Measurements from ENCODE around the gene UBE2I. TPM values are rescaled to one million over a fixed set of nuclear protein-coding genes. Genes with fewer than 3 reads are reported as not detected.

Gene UBE2I
- total RNA-seq, 1 experiment from 2014 or later, result 290 TPM

GRCh38 chr16:1351215-1351581 is 41.8 kb downstream of the UBE2I start:
- H3K4me3 Mint-ChIP-seq, result peak overlapping the region; percentile 84 to 87
- Histone ChIP-seq H2BK12ac (ENCODE audit: insufficient read length, low read depth, low read length) (no peak overlapping the region), H3T11ph (ENCODE audit: low read length) (no peak overlapping the region), H2BK20ac (ENCODE audit: low read depth, low read length, poor library complexity, severe bottlenecking) (no peak overlapping the region), H3K4me1 (ENCODE audit: insufficient read depth, low read length) (no peaks in the 10 kb centered on the region), H3K27ac (ENCODE audit: insufficient read length, low read depth, low read length) (no peak overlapping the region), H4K5ac (ENCODE audit: insufficient read length, low read depth, low read length) (no peak overlapping the region), H3K79me1 (ENCODE audit: insufficient read depth, low read depth, low read length, poor library complexity, severe bottlenecking) (no peaks in the 10 kb centered on the region), H3K9me3 (ENCODE audit: control insufficient read depth, low read depth, low read length) (no peaks in the 10 kb centered on the region), H3K23ac (ENCODE audit: insufficient read length, low read depth, low read length) (no peak overlapping the region), H4K20me1 (ENCODE audit: control insufficient read depth, insufficient read depth, insufficient read length) (no peaks in the 10 kb centered on the region), H2AFZ (ENCODE audit: low read length) (no peak overlapping the region), H4K8ac (replicated peaks; ENCODE audit: insufficient read length, low read depth, low read length) (no peak overlapping the region), H3K4ac (ENCODE audit: low read depth, low read length) (no peak overlapping the region), H2BK5ac (ENCODE audit: insufficient read length, low read length) (no peak overlapping the region), H3K27me3 (ENCODE audit: insufficient read depth, low read length) (no peaks in the 10 kb centered on the region), H2BK120ac (ENCODE audit: low read depth, low read length, poor library complexity, severe bottlenecking) (no peak overlapping the region), H3K4me2 (ENCODE audit: insufficient read depth, insufficient read length, low read length) (peak overlapping the region; percentile 64), H3K56ac (ENCODE audit: insufficient read length, low read depth, low read length) (no peak overlapping the region), H2AK5ac (ENCODE audit: insufficient read length, low read length) (no peak overlapping the region), H3K23me2 (ENCODE audit: insufficient read length, low read depth, low read length, poor library complexity, severe bottlenecking) (peaks cover 3% of the 10 kb centered on the region), H3K18ac (ENCODE audit: insufficient read length, low read depth, low read length) (no peak overlapping the region), H4K91ac (ENCODE audit: insufficient read length, low read depth, low read length) (no peak overlapping the region), H3K14ac (ENCODE audit: insufficient read depth, low read length) (no peak overlapping the region; the same call in 1 of the 2 replicates), H3K79me2 (ENCODE audit: insufficient read depth, low read length) (peaks cover 2% of the 10 kb centered on the region; the same call in 1 of the 2 replicates), H3K9ac (ENCODE audit: extremely low read depth, insufficient read length, low read length) (peak overlapping the region; percentile 7), H2BK15ac (ENCODE audit: low read depth, low read length) (no peak overlapping the region)
- H3K27ac Mint-ChIP-seq, result no peak overlapping the region
- whole genome bisulfite sequencing (ENCODE audit: extremely low coverage, insufficient read length, low lambda C conversion rate), result no CpG with 5 or more reads among the region's 35 CpGs
- no peak for DNase-seq
- H3K27me3 Mint-ChIP-seq (ENCODE audit: low read depth), result no peaks in the 10 kb centered on the region
- H3K9me3 Mint-ChIP-seq, result no peaks in the 10 kb centered on the region; a peak in 1 of 5 replicates
- H3K36me3 Mint-ChIP-seq (ENCODE audit: insufficient read depth in 1 of 3, low read depth in 3 of 3), result peaks cover 3 to 18% (median 12%) of the 10 kb centered on the region in 3 experiments; a peak in 5 of 7 replicates
- peaks cover 4 to 9% of the 10 kb centered on the region in 2 experiments for H3K4me1 Mint-ChIP-seq
- no peak for TF ChIP-seq CTCF (conservative IDR thresholded peaks at IDR 0.05)

Measured in H9 (cell line).